ENCODE results near the gene RAMP3. TPM values are rescaled to one million over a fixed set of nuclear protein-coding genes. Genes with fewer than 3 reads are reported as not detected.

RAMP3 gene
- total and polyA plus RNA-seq, 7 donors: 9.9 to 18.0 (median 16.3) TPM

DNA sequence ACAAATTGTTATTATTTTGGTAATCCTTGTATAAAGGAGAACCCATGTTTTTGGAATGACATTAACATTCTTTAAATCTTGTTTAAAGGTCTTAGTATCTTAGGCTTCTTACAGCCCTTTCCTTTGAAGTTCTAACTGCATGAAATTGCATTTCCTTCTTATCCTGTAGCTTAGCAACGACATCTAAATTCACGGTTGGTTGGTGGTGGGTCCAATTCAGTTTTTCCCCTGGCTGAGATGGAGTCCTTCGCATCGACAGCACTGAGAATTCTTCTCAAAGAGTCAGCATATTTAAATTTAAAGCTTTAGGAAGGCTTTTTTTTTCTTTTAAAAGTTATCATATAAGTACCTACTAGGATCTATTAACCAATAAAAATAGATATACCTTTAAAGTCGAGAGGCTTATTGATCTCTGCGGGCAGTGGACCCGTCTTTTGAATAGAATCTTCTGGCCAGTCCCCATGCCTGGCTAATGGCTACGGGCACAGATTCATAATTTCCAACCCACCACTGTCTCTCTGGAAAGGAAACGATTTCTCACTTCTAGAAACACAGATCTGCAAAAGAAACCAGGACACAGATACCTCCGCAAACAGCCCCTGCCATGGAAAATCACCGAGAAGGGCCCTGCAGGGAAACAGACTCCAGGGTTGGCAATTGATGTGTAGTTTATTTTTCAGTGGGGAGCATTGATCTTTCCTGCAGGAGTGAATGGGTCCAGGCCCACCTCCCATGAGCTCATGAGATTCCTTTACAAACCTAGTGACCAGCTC, 63.4 kb downstream of the RAMP3 start:
- intact Hi-C loops (cut with DNase I): no loop called here
- 63 to 64% (median 64%) methylated on average over 11 of the region's 11 CpGs for WGBS, 3 donors
- no peak for ATAC-seq

DNA sequence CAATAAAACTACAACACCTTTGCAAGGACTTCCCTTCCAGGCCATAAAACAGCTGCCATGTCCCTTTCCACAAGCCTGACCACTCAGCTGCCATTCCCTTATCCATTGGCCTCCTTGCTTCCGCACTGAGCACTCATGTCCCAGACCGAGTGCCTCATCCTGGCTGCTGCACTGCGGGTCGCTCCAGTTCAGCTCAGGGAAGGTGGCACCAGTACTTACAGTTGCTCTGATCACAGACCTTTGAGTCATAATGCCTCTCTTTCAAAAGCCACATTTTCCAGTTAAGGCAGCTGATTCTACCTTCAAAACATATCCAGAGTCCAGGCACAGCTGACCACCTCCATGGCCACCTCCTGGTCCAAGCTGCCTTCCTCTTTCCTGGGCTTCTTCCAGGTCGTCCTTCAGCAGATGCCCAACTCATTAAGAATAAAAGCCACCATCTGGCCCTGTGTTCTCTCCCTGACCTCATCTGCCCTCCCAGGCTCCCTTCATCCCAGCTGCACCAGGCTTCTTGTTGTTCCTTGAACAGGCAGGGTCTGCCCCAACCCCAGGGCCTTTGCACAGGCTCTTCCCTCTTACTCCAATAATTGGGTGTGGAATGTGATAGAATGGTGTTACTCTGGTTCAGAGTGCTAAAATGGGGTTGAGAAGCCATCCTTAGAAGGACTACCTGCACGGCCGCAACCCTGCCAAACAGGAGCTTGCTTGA, 64.5 kb downstream of the RAMP3 start:
- no peak overlapping the region for H3K27ac ChIP-seq

More for the DNA sequence above, 63.4 kb downstream of the RAMP3 start:
- no peak for DNase-seq
- Histone ChIP-seq H3K27ac (no peak overlapping the region), H3K36me3 (ENCODE audit: insufficient read depth in 1 of 2, low read depth in 1 of 2) (no peaks in the 10 kb centered on the region), H3K27me3 (ENCODE audit: insufficient read depth in 3 of 3, low read length in 2 of 3) (peaks cover 0 to 9% (median 3%) of the 10 kb centered on the region in 3 donors), H3K4me3 (no peak overlapping the region), H3K9me3 (no peaks in the 10 kb centered on the region), H3K4me1 (no peaks in the 10 kb centered on the region)
- TF ChIP-seq, protein P1, sequence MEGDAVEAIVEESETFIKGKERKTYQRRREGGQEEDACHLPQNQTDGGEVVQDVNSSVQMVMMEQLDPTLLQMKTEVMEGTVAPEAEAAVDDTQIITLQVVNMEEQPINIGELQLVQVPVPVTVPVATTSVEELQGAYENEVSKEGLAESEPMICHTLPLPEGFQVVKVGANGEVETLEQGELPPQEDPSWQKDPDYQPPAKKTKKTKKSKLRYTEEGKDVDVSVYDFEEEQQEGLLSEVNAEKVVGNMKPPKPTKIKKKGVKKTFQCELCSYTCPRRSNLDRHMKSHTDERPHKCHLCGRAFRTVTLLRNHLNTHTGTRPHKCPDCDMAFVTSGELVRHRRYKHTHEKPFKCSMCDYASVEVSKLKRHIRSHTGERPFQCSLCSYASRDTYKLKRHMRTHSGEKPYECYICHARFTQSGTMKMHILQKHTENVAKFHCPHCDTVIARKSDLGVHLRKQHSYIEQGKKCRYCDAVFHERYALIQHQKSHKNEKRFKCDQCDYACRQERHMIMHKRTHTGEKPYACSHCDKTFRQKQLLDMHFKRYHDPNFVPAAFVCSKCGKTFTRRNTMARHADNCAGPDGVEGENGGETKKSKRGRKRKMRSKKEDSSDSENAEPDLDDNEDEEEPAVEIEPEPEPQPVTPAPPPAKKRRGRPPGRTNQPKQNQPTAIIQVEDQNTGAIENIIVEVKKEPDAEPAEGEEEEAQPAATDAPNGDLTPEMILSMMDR (IDR thresholded peaks at IDR 0.05): no peak

DNA sequence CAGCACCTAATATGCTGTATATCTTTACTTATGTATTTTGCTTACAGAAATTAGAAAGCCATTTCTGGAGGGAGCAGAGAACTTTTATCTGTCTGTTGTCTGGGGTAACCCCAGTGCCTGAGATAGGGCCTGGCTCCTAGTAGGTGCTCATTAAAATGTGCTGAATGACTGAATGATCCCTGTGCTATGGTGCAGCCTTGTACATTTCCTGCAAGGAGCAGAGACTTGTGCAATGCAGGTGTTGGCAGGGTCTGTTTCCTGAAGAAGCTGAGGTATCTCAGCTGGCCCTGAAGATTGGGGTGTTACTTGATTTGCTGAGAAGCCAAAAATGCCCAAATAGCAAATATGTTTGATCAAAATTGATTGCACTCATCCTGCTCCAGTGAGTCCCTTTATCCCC, 65.5 kb downstream of the RAMP3 start:
- H3K27me3 ChIP-seq (ENCODE audit: insufficient read depth in 3 of 3, low read length in 2 of 3): no peaks in the 10 kb centered on the region
- DNase-seq (no peak), ATAC-seq (no peak)
- intact Hi-C loops (cut with DNase I): no loop called here
- H3K27ac ChIP-seq: no peak overlapping the region
- H3K4me1 ChIP-seq: no peaks in the 10 kb centered on the region
- TF ChIP-seq, protein P1 (IDR thresholded peaks at IDR 0.05): no peak
- H3K9me3 ChIP-seq: no peaks in the 10 kb centered on the region
- H3K4me3 ChIP-seq: no peak overlapping the region
- no peaks in the 10 kb centered on the region for H3K36me3 ChIP-seq (ENCODE audit: insufficient read depth in 1 of 2, low read depth in 1 of 2)

More for the DNA sequence above, 64.5 kb downstream of the RAMP3 start:
- H3K36me3 ChIP-seq (ENCODE audit: insufficient read depth in 1 of 2, low read depth in 1 of 2): no peaks in the 10 kb centered on the region
- no peaks in the 10 kb centered on the region for H3K9me3 ChIP-seq
- no peak for DNase-seq
- peaks cover 0 to 3% (median 0%) of the 10 kb centered on the region in 3 donors for H3K27me3 ChIP-seq (ENCODE audit: insufficient read depth in 3 of 3, low read length in 2 of 3)
- TF ChIP-seq, protein P1 (IDR thresholded peaks at IDR 0.05): no peak
- no peak for ATAC-seq
- H3K4me3 ChIP-seq: no peak overlapping the region
- 82 to 83% (median 82%) methylated on average over 7 of the region's 7 CpGs for WGBS, 3 donors
- H3K4me1 ChIP-seq: no peaks in the 10 kb centered on the region
- intact Hi-C loops (cut with DNase I): no loop called here

DNA sequence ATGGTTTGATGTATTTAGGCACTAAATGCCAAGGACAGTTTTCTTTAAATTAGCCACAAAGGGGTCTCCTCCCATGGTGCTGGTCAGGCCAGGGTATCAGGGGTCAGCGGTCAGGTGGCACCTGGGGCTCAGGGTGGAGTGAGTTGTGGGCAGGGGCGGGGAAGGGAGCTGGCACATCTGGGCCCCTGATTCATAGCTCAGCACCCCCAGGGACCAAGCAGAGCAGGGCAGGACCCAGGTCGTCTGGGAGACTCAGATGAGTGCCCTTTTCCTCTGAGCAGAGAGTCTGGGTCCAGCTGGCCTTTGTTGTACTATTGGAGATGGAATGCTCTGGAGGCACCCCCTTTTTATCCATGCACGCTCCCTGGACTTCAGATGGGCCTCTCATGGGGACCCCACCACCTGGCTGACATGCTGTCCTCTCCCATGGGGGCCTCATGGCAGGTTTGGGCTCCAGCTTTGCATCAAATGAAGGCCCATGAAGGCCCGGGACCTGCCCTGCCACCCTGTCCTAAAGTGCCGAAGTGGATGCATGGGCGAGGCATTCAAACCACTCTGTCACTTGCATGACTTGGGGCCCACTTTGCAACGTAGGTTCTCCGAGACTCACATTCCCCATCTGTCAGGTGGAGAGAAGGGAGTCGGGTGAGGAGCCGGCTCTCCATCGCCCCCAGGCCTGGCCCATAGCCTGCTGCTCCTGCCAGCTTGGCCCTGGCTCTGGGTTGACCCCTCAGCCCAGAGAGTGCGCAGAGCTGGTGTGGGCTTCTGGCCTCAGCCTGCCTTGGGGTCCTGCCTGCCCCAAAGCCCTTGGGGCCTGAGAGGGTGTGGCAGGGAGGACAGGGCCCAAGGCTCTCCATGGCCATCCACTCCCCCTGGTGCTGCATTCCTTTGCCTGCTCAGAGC, 66.4 kb downstream of the RAMP3 start:
- 80 to 83% (median 82%) methylated on average over 13 of the region's 13 CpGs for WGBS, 3 donors
- Histone ChIP-seq H3K4me3 (no peak overlapping the region), H3K4me1 (no peaks in the 10 kb centered on the region), H3K36me3 (ENCODE audit: insufficient read depth in 1 of 2, low read depth in 1 of 2) (no peaks in the 10 kb centered on the region), H3K27me3 (ENCODE audit: insufficient read depth in 3 of 3, low read length in 2 of 3) (no peaks in the 10 kb centered on the region), H3K27ac (no peak overlapping the region), H3K9me3 (no peaks in the 10 kb centered on the region)
- ATAC-seq (no peak), DNase-seq (no peak)
- TF ChIP-seq, protein P1 (IDR thresholded peaks at IDR 0.05): no peak
- intact Hi-C loops (cut with DNase I): no loop called here

All from psoas muscle (tissue), 8 donors.